ENCODE data around the gene BANF2.

GRCh38 chr20:17722493-17723300 lies 22.9 kb downstream of the BANF2 start:
- TF ChIP-seq POLR2A (IDR thresholded peaks at IDR 0.05) (no peak), CTCF (IDR thresholded peaks at IDR 0.05) (no peak), POLR2AphosphoS5 (IDR thresholded peaks at IDR 0.05) (no peak)

All from prostate gland (tissue), 2 donors.